OCI-LY7 (cell line): ENCODE measurements around the gene LOX.

Experiments
- CTCF ChIP-seq: fragments of 200-600 bp; sonication (generic); conservative IDR thresholded peaks from 2 replicates; pipeline ENCODE4 v1.5.1; 2014; ENCODE audit warnings: mild to moderate bottlenecking, antibody characterized with exemption, low read length, moderate library complexity, mixed read lengths
- EZH2phosphoT487 ChIP-seq: fragments of 200-600 bp; sonication (generic); IDR thresholded peaks from 2 replicates; pipeline ENCODE4 v1.6.1; 2018; ENCODE audit warnings: low read depth, borderline replicate concordance, mild to moderate bottlenecking, mixed run types, antibody characterized with exemption, low read length, moderate library complexity, mixed read lengths

- TF ChIP-seq CTCF (no peak), EZH2phosphoT487 (no peak)
Measured at GRCh38 chr5:122022966-122023365, 55.1 kb downstream of the LOX start.
